ES-I3 (cell line): Measurements from ENCODE around the gene ERBB4.

Source experiments
- H3K36me3 ChIP-seq: 2 replicates; pipeline ENCODE4 v1.6.1; 2013; ENCODE audit warnings: mild to moderate bottlenecking, low read length, control low read depth, moderate library complexity; ENCODE audit not compliant: insufficient read depth
- H3K4me1 ChIP-seq: 2 replicates; pipeline ENCODE4 v1.6.1; 2013; ENCODE audit warnings: mild to moderate bottlenecking, control low read depth, low read length; ENCODE audit not compliant: insufficient read depth
- H3K9ac ChIP-seq: 2 replicates; pipeline ENCODE4 v1.6.1; 2013; ENCODE audit warnings: low read depth, mild to moderate bottlenecking, low read length, moderate library complexity
- H3K9me3 ChIP-seq: 2 replicates; pipeline ENCODE4 v1.6.1; 2013; ENCODE audit warnings: mild to moderate bottlenecking, low read length, moderate library complexity; ENCODE audit not compliant: control insufficient read depth, insufficient read depth

ERBB4 gene

GRCh38 chr2:211963969-211964368 lies 574.6 kb downstream of the ERBB4 start:
- H3K36me3 ChIP-seq = no peaks in the 10 kb centered on the region
- H3K4me1 ChIP-seq = no peaks in the 10 kb centered on the region
- H3K9ac ChIP-seq = no peak overlapping the region
- no peaks in the 10 kb centered on the region for H3K9me3 ChIP-seq

DNA sequence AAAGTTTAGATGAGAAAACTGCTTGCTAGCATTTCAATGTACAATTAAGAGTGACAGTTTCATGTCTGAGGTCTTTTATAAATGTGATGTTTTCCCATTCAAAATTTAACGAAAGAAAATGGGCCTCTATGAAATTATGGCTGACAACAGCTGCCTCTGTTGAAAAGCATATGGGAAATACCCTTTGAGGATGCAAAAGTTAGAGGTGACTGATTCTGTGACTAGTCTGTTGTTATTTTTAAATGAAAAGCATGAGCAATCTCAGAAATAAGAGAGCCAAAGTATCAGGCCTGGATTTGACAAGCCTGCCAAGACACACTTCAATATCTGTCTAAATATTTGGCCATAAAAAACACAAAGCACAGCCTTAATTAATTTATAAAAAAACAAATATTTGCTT lies 580.8 kb downstream of the ERBB4 start:
- no peak overlapping the region for H3K9ac ChIP-seq
- H3K9me3 ChIP-seq = no peaks in the 10 kb centered on the region
- no peaks in the 10 kb centered on the region for H3K4me1 ChIP-seq
- H3K36me3 ChIP-seq = no peaks in the 10 kb centered on the region

DNA sequence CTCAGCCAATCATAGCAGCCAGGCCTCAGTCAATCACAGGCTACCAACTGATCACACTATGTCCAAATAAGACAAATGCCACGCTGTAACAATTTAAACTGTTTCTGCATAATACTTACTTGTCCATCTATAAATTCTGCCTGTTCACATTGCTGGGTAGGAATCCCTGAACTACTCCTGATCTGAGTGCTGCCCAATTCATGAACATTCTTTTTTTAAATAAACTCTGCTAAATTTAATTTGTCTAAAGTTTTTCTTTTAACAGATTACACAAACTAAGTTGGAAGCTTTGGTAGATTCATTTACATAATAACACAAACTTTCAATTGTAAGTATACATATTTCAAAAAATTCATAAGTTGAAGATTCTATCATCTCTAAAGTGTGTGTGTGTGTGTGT lies 583.0 kb downstream of the ERBB4 start:
- Histone ChIP-seq H3K9ac (no peak overlapping the region), H3K36me3 (no peaks in the 10 kb centered on the region), H3K4me1 (no peaks in the 10 kb centered on the region), H3K9me3 (no peaks in the 10 kb centered on the region)

DNA sequence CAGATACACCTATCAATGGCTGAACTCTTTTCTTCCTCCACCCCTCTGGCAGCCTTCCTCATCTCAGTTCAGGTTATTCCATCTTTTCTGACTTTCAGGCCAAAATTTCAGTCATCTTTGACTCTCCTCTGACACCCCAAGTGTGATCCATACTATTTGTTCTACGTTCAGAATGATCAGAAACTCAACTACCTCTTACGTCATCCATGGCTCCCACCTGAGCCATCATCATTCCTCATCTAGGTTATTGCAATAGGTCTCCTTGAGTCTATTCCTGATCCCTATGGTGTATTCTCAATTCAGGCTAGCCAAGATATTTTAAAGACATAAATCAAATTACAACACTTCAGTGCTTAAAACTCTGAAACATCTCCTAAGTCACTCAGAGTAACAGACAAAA lies 589.7 kb downstream of the ERBB4 start:
- Histone ChIP-seq H3K36me3 (no peaks in the 10 kb centered on the region), H3K4me1 (no peaks in the 10 kb centered on the region), H3K9ac (no peak overlapping the region), H3K9me3 (no peaks in the 10 kb centered on the region)

DNA sequence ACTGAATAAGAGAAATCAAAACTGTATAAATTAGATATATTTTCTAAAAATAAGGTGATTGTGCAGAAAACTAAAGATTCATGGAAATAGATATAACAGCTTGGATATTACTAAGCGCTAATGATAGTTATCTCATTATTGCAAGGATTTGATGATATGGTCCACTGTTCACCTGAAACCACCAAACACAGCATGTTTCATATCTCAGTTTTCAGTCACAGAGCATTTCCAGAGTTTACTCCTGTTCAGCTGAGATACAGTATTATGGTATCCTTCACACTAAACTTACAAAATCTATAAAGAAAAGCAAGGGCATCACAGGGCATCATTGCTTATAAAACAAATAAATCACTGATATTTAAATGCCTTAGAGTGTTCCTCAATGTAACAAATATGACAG lies 591.6 kb downstream of the ERBB4 start:
- Histone ChIP-seq H3K4me1 (no peaks in the 10 kb centered on the region), H3K9ac (no peak overlapping the region), H3K9me3 (no peaks in the 10 kb centered on the region), H3K36me3 (no peaks in the 10 kb centered on the region)

DNA sequence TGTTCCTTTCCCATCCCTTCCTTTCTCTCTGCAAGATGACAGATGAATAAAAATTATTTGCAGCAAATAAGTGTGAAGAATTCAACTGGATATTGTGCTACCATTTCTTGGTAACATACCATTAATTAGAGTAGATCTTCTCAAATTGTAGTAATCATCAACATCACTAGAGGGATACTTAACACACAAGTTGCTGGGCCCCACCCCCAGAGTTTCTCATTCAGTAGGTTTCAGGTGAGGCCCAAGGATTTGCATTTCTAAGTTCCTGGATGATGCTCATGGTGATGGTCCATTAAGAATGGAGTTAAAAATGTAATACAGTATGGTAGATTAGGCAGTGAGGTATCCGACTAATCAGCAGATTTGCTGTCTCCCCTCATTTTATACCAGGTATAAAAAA lies 594.0 kb downstream of the ERBB4 start:
- H3K9ac ChIP-seq = no peak overlapping the region
- H3K4me1 ChIP-seq = no peaks in the 10 kb centered on the region
- no peaks in the 10 kb centered on the region for H3K9me3 ChIP-seq
- H3K36me3 ChIP-seq = no peaks in the 10 kb centered on the region

GRCh38 chr2:211942153-211942552 lies 596.4 kb downstream of the ERBB4 start:
- Histone ChIP-seq H3K4me1 (no peaks in the 10 kb centered on the region), H3K9me3 (no peaks in the 10 kb centered on the region), H3K9ac (no peak overlapping the region), H3K36me3 (no peaks in the 10 kb centered on the region)

- Histone ChIP-seq H3K4me1 (no peaks in the 10 kb centered on the region), H3K36me3 (no peaks in the 10 kb centered on the region), H3K9ac (no peak overlapping the region), H3K9me3 (no peaks in the 10 kb centered on the region)
Measured at GRCh38 chr2:211941216-211941747, 597.3 kb downstream of the ERBB4 start.

DNA sequence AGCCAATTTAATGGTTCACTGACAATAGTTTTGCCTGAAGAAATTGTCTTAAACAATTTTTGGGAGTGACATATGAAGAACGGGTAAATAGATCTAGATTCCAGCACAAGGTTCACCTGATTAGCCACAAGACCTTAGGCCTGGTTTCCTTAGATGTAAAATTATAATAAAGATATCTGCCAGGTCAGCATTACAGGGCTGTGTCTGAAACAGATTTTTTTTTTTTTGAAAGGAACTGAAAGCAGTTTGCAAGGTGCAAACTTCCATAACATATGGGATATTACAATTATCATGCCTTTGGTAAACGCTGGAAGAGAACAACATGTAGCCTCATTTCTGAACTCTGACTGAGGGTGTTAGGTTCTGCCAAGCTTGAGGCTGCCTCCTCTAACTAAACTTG lies 599.4 kb downstream of the ERBB4 start:
- Histone ChIP-seq H3K4me1 (no peaks in the 10 kb centered on the region), H3K9ac (no peak overlapping the region), H3K9me3 (no peaks in the 10 kb centered on the region), H3K36me3 (no peaks in the 10 kb centered on the region)

DNA sequence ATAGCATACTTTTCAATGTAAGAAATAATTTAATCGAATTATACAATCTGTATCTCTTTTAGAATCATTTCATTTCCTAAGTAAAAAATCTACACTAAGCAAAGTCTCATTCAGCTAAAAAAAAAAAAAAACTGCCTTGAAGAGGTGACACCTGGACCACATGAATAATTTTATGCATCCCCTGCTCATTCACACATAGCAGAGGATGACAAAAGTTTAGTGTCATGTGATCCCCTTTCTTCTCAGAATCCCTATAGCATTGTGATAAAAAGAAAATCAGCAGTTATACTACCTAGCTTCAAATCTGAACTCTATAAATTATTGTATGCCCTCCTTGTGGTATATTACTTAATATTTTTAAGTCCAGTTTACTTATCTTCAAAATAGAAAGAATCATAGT lies 603.8 kb downstream of the ERBB4 start:
- no peaks in the 10 kb centered on the region for H3K4me1 ChIP-seq
- H3K9me3 ChIP-seq = no peaks in the 10 kb centered on the region
- no peak overlapping the region for H3K9ac ChIP-seq
- H3K36me3 ChIP-seq = no peaks in the 10 kb centered on the region

GRCh38 chr2:211931314-211931713 lies 607.3 kb downstream of the ERBB4 start:
- no peaks in the 10 kb centered on the region for H3K9me3 ChIP-seq
- H3K9ac ChIP-seq = no peak overlapping the region
- no peaks in the 10 kb centered on the region for H3K36me3 ChIP-seq
- H3K4me1 ChIP-seq = no peaks in the 10 kb centered on the region

- Histone ChIP-seq H3K4me1 (no peaks in the 10 kb centered on the region), H3K9me3 (no peaks in the 10 kb centered on the region), H3K36me3 (no peaks in the 10 kb centered on the region), H3K9ac (no peak overlapping the region)
Measured at GRCh38 chr2:211930331-211930730, 608.3 kb downstream of the ERBB4 start.

DNA sequence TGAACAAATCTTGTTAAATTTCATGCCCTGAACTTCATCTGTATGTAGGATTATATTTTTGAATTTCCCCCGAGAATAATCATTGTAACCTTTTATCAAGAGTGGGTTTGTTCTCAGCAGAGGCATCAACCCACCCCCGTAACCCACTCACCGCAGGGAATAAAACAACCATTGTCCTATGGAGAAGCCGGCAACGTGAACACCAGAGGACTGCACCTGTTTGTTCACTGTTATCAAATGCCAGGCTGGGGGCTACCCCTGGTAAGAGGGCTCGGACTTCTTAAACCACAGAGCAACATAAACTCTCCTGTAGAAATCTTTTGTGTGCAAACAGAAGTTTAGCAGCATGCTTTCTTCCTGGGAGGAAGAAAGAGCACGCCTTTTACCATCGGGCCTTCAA lies 610.4 kb downstream of the ERBB4 start:
- H3K36me3 ChIP-seq = no peaks in the 10 kb centered on the region
- H3K9me3 ChIP-seq = no peaks in the 10 kb centered on the region
- no peaks in the 10 kb centered on the region for H3K4me1 ChIP-seq
- H3K9ac ChIP-seq = no peak overlapping the region

GRCh38 chr2:211923019-211923418 lies 615.6 kb downstream of the ERBB4 start:
- no peak overlapping the region for H3K9ac ChIP-seq
- H3K9me3 ChIP-seq = no peaks in the 10 kb centered on the region
- H3K4me1 ChIP-seq = peaks cover 4% of the 10 kb centered on the region
- no peaks in the 10 kb centered on the region for H3K36me3 ChIP-seq

GRCh38 chr2:211903961-211904360 lies 634.6 kb downstream of the ERBB4 start:
- H3K4me1 ChIP-seq = no peaks in the 10 kb centered on the region
- no peaks in the 10 kb centered on the region for H3K9me3 ChIP-seq
- H3K9ac ChIP-seq = no peak overlapping the region
- H3K36me3 ChIP-seq = no peaks in the 10 kb centered on the region

GRCh38 chr2:211901226-211901846 lies 637.3 kb downstream of the ERBB4 start:
- no peaks in the 10 kb centered on the region for H3K36me3 ChIP-seq
- no peaks in the 10 kb centered on the region for H3K4me1 ChIP-seq
- H3K9ac ChIP-seq = no peak overlapping the region
- H3K9me3 ChIP-seq = no peaks in the 10 kb centered on the region
